ENCODE measurements around the gene TRPM6. TPM values are rescaled to one million over a fixed set of nuclear protein-coding genes. Genes with fewer than 3 reads are reported as not detected.

Gene TRPM6
- total RNA-seq, 1 experiment from 2014 or later = 0.57 TPM

DNA sequence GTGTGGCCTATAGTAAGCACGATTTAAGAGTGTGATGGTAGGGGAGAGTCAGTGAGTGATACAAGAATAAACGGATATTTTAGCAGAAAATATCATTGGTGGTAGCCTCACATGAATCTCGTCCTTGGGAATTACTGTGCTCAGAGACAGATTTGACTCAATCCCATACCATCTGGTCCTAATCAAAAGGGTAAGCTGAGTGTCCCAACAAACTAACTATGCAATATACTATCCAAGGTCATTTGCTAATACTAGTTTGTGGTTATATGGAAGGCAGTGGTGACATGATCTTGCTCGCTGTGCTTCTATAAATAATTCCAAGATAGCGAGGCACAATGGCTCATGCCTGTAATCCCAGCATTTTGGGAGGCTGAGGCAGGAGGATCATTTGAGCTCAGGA is 103.2 kb downstream of the TRPM6 start:
- no peaks in the 10 kb centered on the region for H3K79me2 ChIP-seq (ENCODE audit: insufficient read depth, low read length)
- no peaks in the 10 kb centered on the region for H3K23me2 ChIP-seq (ENCODE audit: insufficient read length, low read depth, low read length, poor library complexity, severe bottlenecking)
- no peaks in the 10 kb centered on the region for H3K4me1 Mint-ChIP-seq
- no peaks in the 10 kb centered on the region for H3K9me3 Mint-ChIP-seq
- H3K27ac Mint-ChIP-seq = no peak overlapping the region
- no peaks in the 10 kb centered on the region for H3K4me1 ChIP-seq (ENCODE audit: insufficient read depth, low read length)
- no peak overlapping the region for H2BK5ac ChIP-seq (ENCODE audit: insufficient read length, low read length)
- WGBS (ENCODE audit: extremely low coverage, insufficient read length, low lambda C conversion rate) = no CpG with 5 or more reads among the region's 5 CpGs
- H2BK15ac ChIP-seq (ENCODE audit: low read depth, low read length) = no peak overlapping the region
- no peak overlapping the region for H2BK120ac ChIP-seq (ENCODE audit: low read depth, low read length, poor library complexity, severe bottlenecking)
- H3K14ac ChIP-seq (ENCODE audit: insufficient read depth, low read length) = no peak overlapping the region
- no peak overlapping the region for H3K4me2 ChIP-seq (ENCODE audit: insufficient read depth, insufficient read length, low read length)
- H4K20me1 ChIP-seq (ENCODE audit: control insufficient read depth, insufficient read depth, insufficient read length) = no peaks in the 10 kb centered on the region
- no peak overlapping the region for H2AK5ac ChIP-seq (ENCODE audit: insufficient read length, low read length)
- H3K23ac ChIP-seq (ENCODE audit: insufficient read length, low read depth, low read length) = no peak overlapping the region
- no peak overlapping the region for H2BK12ac ChIP-seq (ENCODE audit: insufficient read length, low read depth, low read length)
- H3T11ph ChIP-seq (ENCODE audit: low read length) = no peak overlapping the region
- H3K4me3 Mint-ChIP-seq = no peak overlapping the region
- H3K4ac ChIP-seq (ENCODE audit: low read depth, low read length) = no peak overlapping the region
- no peaks in the 10 kb centered on the region for H3K79me1 ChIP-seq (ENCODE audit: insufficient read depth, low read depth, low read length, poor library complexity, severe bottlenecking)
- H3K27ac ChIP-seq (ENCODE audit: insufficient read length, low read depth, low read length) = no peak overlapping the region
- no peak overlapping the region for H3K18ac ChIP-seq (ENCODE audit: insufficient read length, low read depth, low read length)
- no peak overlapping the region for H4K91ac ChIP-seq (ENCODE audit: insufficient read length, low read depth, low read length)
- TF ChIP-seq, protein P1, sequence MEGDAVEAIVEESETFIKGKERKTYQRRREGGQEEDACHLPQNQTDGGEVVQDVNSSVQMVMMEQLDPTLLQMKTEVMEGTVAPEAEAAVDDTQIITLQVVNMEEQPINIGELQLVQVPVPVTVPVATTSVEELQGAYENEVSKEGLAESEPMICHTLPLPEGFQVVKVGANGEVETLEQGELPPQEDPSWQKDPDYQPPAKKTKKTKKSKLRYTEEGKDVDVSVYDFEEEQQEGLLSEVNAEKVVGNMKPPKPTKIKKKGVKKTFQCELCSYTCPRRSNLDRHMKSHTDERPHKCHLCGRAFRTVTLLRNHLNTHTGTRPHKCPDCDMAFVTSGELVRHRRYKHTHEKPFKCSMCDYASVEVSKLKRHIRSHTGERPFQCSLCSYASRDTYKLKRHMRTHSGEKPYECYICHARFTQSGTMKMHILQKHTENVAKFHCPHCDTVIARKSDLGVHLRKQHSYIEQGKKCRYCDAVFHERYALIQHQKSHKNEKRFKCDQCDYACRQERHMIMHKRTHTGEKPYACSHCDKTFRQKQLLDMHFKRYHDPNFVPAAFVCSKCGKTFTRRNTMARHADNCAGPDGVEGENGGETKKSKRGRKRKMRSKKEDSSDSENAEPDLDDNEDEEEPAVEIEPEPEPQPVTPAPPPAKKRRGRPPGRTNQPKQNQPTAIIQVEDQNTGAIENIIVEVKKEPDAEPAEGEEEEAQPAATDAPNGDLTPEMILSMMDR (conservative IDR thresholded peaks at IDR 0.05) = no peak
- H2AFZ ChIP-seq (ENCODE audit: low read length) = no peak overlapping the region
- no peak overlapping the region for H4K5ac ChIP-seq (ENCODE audit: insufficient read length, low read depth, low read length)
- H4K8ac ChIP-seq (replicated peaks; ENCODE audit: insufficient read length, low read depth, low read length) = no peak overlapping the region
- no peak for DNase-seq
- no peaks in the 10 kb centered on the region for H3K27me3 ChIP-seq (ENCODE audit: insufficient read depth, low read length)
- no peak overlapping the region for H3K9ac ChIP-seq (ENCODE audit: extremely low read depth, insufficient read length, low read length)
- H3K27me3 Mint-ChIP-seq (ENCODE audit: low read depth) = no peaks in the 10 kb centered on the region
- H3K56ac ChIP-seq (ENCODE audit: insufficient read length, low read depth, low read length) = no peak overlapping the region
- H2BK20ac ChIP-seq (ENCODE audit: low read depth, low read length, poor library complexity, severe bottlenecking) = no peak overlapping the region
- H3K36me3 Mint-ChIP-seq (ENCODE audit: insufficient read depth in 1 of 3, low read depth in 3 of 3) = no peaks in the 10 kb centered on the region
- no peaks in the 10 kb centered on the region for H3K9me3 ChIP-seq (ENCODE audit: control insufficient read depth, low read depth, low read length)

All from H9 (cell line).